Upper lobe of right lung (tissue), 1 donor: ENCODE measurements around the gene COPS6. TPM values are rescaled to one million over a fixed set of nuclear protein-coding genes. Genes with fewer than 3 reads are reported as not detected.

Experiments
- ATAC-seq: fragments of 200-7000 bp; cut with Tn5 transposase; one replicate; pipeline ENCODE4 v1.9.1; 2020; ENCODE audit warnings: mild to moderate bottlenecking, moderate library complexity
- DNase-seq: peaks from one replicate; pipeline ENCODE4 v3.0.0-alpha.2; 2020
- H3K27ac ChIP-seq: fragments of 200-600 bp; one replicate; pipeline ENCODE4 v1.8.0; 2022
- H3K27me3 ChIP-seq: fragments of 200-600 bp; one replicate; pipeline ENCODE4 v1.8.0; 2022; ENCODE audit warnings: mild to moderate bottlenecking
- H3K36me3 ChIP-seq: fragments of 200-600 bp; one replicate; pipeline ENCODE4 v1.8.0; 2022
- H3K4me1 ChIP-seq: fragments of 200-600 bp; one replicate; pipeline ENCODE4 v1.8.0; 2022
- H3K4me3 ChIP-seq: fragments of 200-600 bp; one replicate; pipeline ENCODE4 v1.8.0; 2022; ENCODE audit warnings: mild to moderate bottlenecking
- H3K9me3 ChIP-seq: fragments of 200-600 bp; one replicate; pipeline ENCODE4 v1.8.0; 2022
- intact Hi-C: fragments of 100-400 bp; cut with DNase I; formaldehyde crosslinking; loops from one replicate; pipeline ENCODE4 v1.11.0; 2022
- total RNA-seq: library from RNA; stranded (reverse); fragmentation: NEBNext Ultra II Directional; extraction: Animal tissue kit (Norgen Biotek cat#: 25700); gene quantifications from one replicate; pipeline ENCODE4 v1.2.1, GENCODE V29; 2021
- TF ChIP-seq, protein P1 (sequence below): fragments of 200-600 bp; IDR thresholded peaks from one replicate; pipeline ENCODE4 v1.8.0; 2022; ENCODE audit warnings: antibody characterized with exemption
- donor health status: DM: no; HTN: yes; CAD: no; lungs with severe emphysema.

Gene COPS6
- total RNA-seq, 1 donor from 2014 or later = 69.5 TPM

DNA sequence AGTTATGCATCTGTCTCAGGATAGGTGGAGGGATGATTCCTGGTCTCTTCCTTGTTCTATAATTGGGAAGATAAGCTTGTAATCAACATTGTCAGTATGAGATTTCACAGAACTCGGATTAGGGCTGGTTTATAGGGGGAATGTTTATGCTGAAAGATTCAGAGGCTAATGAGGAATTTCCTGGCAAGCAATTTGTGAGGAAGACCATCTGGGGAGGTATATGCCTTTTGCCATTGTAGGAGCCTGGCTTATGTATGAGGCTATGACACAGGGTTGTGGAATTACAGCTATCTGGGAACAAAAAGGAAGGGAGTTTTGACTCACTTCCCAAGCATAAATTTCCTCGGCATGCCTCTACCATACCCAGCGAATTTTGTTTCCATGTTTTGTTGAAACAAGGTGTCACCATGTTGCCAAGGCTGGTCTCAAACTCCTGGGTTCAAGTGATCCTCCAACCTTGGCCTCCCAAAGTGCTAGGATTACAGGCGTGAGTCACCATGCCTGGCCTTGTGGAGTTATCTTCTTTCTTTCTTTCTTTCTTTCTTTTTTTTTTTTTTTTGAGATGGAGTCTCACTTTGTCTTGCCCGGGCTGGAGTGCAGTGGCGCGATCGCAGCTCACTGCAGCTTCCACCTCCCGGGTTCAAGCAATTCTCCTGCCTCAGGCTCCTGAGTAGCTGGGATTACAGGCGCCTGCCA lies 1.6 kb upstream of the COPS6 start:
- H3K9me3 ChIP-seq = no peaks in the 10 kb centered on the region
- no peak for ATAC-seq

DNA sequence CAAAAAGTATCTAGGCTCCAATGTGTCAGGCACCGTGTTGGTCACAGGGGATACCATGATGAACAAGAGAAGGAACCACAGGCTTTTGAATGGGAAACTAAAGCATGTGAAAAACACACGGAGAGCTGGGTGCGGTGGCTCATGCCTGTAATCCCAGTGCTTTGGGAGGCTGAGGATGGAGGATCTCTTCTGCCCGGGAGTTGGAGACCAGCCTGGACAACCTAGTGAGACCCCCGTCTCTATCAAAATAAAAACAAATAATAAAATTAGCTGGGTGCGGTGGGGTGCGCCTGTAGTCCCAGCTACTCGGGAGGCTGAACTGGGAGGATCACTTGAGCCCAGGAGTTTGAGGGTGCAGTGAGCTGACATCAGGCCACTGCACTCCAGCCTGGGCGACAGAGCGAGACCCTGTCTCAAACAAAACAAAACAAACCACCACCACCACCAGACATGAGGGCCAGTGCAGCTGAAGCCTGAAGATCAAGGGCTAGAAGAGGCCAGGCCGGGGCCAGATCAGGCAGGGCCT lies 611 bp upstream of the COPS6 start:
- ATAC-seq (no peak), DNase-seq (no peak)
- TF ChIP-seq, protein P1, sequence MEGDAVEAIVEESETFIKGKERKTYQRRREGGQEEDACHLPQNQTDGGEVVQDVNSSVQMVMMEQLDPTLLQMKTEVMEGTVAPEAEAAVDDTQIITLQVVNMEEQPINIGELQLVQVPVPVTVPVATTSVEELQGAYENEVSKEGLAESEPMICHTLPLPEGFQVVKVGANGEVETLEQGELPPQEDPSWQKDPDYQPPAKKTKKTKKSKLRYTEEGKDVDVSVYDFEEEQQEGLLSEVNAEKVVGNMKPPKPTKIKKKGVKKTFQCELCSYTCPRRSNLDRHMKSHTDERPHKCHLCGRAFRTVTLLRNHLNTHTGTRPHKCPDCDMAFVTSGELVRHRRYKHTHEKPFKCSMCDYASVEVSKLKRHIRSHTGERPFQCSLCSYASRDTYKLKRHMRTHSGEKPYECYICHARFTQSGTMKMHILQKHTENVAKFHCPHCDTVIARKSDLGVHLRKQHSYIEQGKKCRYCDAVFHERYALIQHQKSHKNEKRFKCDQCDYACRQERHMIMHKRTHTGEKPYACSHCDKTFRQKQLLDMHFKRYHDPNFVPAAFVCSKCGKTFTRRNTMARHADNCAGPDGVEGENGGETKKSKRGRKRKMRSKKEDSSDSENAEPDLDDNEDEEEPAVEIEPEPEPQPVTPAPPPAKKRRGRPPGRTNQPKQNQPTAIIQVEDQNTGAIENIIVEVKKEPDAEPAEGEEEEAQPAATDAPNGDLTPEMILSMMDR = no peak
- Histone ChIP-seq H3K9me3 (no peaks in the 10 kb centered on the region), H3K4me1 (peaks cover 13% of the 10 kb centered on the region), H3K36me3 (peaks cover 31% of the 10 kb centered on the region), H3K27ac (peak overlapping the region; percentile 94), H3K4me3 (peak overlapping the region; percentile 88), H3K27me3 (no peaks in the 10 kb centered on the region)
- intact Hi-C loops = no loop called here

More for the DNA sequence above, 1.6 kb upstream of the COPS6 start:
- TF ChIP-seq, protein P1 = no peak
- Histone ChIP-seq H3K36me3 (peaks cover 22% of the 10 kb centered on the region), H3K27me3 (no peaks in the 10 kb centered on the region), H3K4me3 (no peak overlapping the region), H3K27ac (no peak overlapping the region), H3K4me1 (peaks cover 20% of the 10 kb centered on the region)
- no peak for DNase-seq
- intact Hi-C loops = no loop called here

- ATAC-seq = no peak
- peak overlapping the region; percentile 94 for H3K27ac ChIP-seq
Observed at GRCh38 chr7:100089458-100090196, 858 bp downstream of the COPS6 start.

GRCh38 chr7:100090527-100091410 lies 2.0 kb downstream of the COPS6 start:
- Histone ChIP-seq H3K36me3 (peaks cover 57% of the 10 kb centered on the region), H3K27ac (no peak overlapping the region), H3K9me3 (no peaks in the 10 kb centered on the region), H3K4me3 (no peak overlapping the region), H3K27me3 (no peaks in the 10 kb centered on the region), H3K4me1 (peaks cover 13% of the 10 kb centered on the region)
- ATAC-seq = no peak
- intact Hi-C loops = no loop called here
- no peak for DNase-seq
- TF ChIP-seq, protein P1 = no peak

More at GRCh38 chr7:100089458-100090196, 858 bp downstream of the COPS6 start:
- intact Hi-C loops = no loop called here
- no peak for DNase-seq
- TF ChIP-seq, protein P1 = no peak
- peaks cover 46% of the 10 kb centered on the region for H3K36me3 ChIP-seq
- H3K9me3 ChIP-seq = no peaks in the 10 kb centered on the region
- H3K4me3 ChIP-seq = peak overlapping the region; percentile 88
- no peaks in the 10 kb centered on the region for H3K27me3 ChIP-seq
- H3K4me1 ChIP-seq = peaks cover 13% of the 10 kb centered on the region

GRCh38 chr7:100091411-100092181 lies 2.8 kb downstream of the COPS6 start:
- ATAC-seq (no peak), DNase-seq (no peak)
- Histone ChIP-seq H3K27me3 (no peaks in the 10 kb centered on the region), H3K36me3 (peaks cover 66% of the 10 kb centered on the region), H3K9me3 (no peaks in the 10 kb centered on the region), H3K4me1 (peaks cover 13% of the 10 kb centered on the region), H3K4me3 (no peak overlapping the region), H3K27ac (no peak overlapping the region)
- TF ChIP-seq, protein P1 = no peak
- intact Hi-C loops = no loop called here
